ACC112 (cell line): ENCODE measurements around the gene CERS6.

Source experiments
- H2AFZ ChIP-seq: fragments of 200-600 bp; sonication (generic); one replicate; pipeline ENCODE4 v1.6.0; 2017; ENCODE audit warnings: antibody characterized with exemption, low read length; ENCODE audit not compliant: unreplicated experiment
- H3K27ac ChIP-seq: fragments of 200-600 bp; sonication (generic); 2 replicates; pipeline ENCODE4 v1.5.1; 2014; ENCODE audit warnings: low read depth, mild to moderate bottlenecking, antibody characterized with exemption, low read length, moderate library complexity
- H3K27me3 ChIP-seq: fragments of 200-600 bp; sonication (generic); 2 replicates; pipeline ENCODE4 v1.6.1; 2014; ENCODE audit warnings: mild to moderate bottlenecking, antibody characterized with exemption, low read length, moderate library complexity, mixed read lengths; ENCODE audit not compliant: insufficient read depth
- H3K36me3 ChIP-seq: fragments of 200-600 bp; sonication (generic); 2 replicates; pipeline ENCODE4 v1.6.1; 2016; ENCODE audit warnings: mild to moderate bottlenecking, antibody characterized with exemption, low read length, moderate library complexity, mixed read lengths; ENCODE audit not compliant: insufficient read depth
- H3K4me1 ChIP-seq: fragments of 200-600 bp; sonication (generic); one replicate; pipeline ENCODE4 v1.6.1; 2016; ENCODE audit warnings: low read length, mixed read lengths; ENCODE audit not compliant: insufficient read depth, unreplicated experiment, control insufficient read depth
- H3K4me3 ChIP-seq: fragments of 200-600 bp; sonication (generic); 2 replicates; pipeline ENCODE4 v1.5.1; 2014; ENCODE audit warnings: mild to moderate bottlenecking, low read depth, low read length
- H3K79me2 ChIP-seq: fragments of 200-600 bp; sonication (generic); one replicate; pipeline ENCODE4 v1.6.0; 2016; ENCODE audit warnings: low read length; ENCODE audit not compliant: control insufficient read depth, unreplicated experiment, insufficient read depth

CERS6 gene

DNA sequence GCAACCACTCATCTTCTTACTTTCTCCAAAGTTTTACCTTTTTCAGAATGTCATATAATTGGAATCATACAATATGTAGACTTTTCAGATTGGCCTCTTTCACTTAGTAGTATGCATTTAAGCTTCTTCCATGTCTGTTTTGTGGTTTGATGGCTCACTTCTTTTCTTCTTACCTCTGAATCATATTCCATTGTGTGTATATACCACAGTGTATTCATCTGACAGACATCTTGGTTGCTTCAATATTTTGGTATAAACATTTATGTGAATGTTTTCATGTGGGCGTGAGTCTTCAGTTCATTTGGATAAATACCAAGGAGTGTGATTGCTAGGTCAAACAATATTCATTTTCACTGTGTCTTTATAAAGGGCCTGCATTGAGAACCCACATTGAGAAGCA, 210.3 kb downstream of the CERS6 start:
- H3K79me2 ChIP-seq, result no peaks in the 10 kb centered on the region
- H3K4me1 ChIP-seq, result no peaks in the 10 kb centered on the region
- no peaks in the 10 kb centered on the region for H3K36me3 ChIP-seq
- no peaks in the 10 kb centered on the region for H3K27me3 ChIP-seq
- H2AFZ ChIP-seq, result no peak overlapping the region
- H3K4me3 ChIP-seq, result no peak overlapping the region
- no peak overlapping the region for H3K27ac ChIP-seq

DNA sequence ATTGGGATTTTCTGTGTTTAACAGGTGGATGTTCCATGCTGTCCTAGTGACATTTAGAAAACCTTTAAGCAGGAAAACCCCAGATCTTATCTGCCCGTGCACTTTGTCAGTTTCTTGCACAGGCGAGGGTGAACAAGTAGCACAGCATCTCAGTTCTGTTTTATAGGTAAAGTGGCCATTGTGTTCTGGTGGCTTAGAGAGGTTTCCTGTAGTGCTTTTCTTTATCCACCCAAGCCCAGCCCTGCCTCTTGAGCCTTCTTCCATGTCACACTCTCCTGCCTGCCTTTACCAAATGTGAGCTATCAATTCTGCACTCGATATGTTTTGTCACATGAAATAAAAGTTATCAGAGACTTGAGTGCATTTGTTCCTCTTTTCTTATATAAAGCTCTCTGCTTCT, 211.1 kb downstream of the CERS6 start:
- no peaks in the 10 kb centered on the region for H3K27me3 ChIP-seq
- H3K4me1 ChIP-seq, result peaks cover 4% of the 10 kb centered on the region
- H3K27ac ChIP-seq, result no peak overlapping the region
- H3K79me2 ChIP-seq, result no peaks in the 10 kb centered on the region
- H2AFZ ChIP-seq, result no peak overlapping the region
- H3K36me3 ChIP-seq, result no peaks in the 10 kb centered on the region
- H3K4me3 ChIP-seq, result no peak overlapping the region

DNA sequence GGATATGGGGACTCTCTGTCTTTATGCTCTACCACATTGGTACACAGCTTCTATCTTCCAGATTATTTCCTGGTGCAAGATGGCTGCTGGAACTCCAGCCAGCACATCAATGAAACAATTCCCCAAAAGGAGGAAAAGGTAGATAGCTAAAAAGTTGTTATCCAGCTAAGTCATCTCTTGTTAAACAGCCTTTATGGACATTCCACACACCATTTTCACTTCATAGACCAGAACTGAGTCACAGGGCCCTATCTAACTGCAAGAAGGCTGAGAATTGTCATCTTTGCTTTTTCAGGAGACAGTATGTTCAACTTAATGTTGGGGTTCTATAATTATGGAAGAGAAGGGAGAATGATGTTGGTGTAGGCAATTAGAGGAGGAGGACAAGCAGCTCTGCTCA, 213.1 kb downstream of the CERS6 start:
- no peaks in the 10 kb centered on the region for H3K36me3 ChIP-seq
- H3K4me1 ChIP-seq, result peaks cover 11% of the 10 kb centered on the region
- no peak overlapping the region for H3K27ac ChIP-seq
- no peaks in the 10 kb centered on the region for H3K27me3 ChIP-seq
- no peaks in the 10 kb centered on the region for H3K79me2 ChIP-seq
- H3K4me3 ChIP-seq, result no peak overlapping the region
- H2AFZ ChIP-seq, result no peak overlapping the region

DNA sequence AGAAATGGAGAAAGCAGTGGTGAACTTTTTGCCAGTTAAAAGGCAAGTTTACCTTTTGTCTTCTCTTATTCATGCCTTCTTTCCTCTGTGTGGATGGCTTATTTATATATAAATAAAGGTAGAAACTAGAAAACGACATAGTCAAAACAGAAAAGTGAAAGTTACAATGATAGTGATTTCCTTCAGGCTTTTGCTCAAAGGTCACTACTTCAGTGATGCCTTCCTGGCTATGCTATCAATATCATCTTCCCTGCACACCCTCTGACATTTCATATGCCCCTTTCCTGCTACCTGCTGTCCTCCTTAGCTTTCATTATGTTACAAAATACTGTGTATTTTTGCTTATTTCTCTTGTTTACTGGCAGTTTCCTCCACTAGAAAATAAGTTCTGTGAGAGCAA, 214.4 kb downstream of the CERS6 start:
- Histone ChIP-seq H3K36me3 (no peaks in the 10 kb centered on the region), H2AFZ (no peak overlapping the region), H3K27me3 (no peaks in the 10 kb centered on the region), H3K27ac (no peak overlapping the region), H3K4me3 (no peak overlapping the region), H3K4me1 (peaks cover 11% of the 10 kb centered on the region), H3K79me2 (no peaks in the 10 kb centered on the region)

GRCh38 chr2:168671932-168672331, 215.9 kb downstream of the CERS6 start:
- Histone ChIP-seq H3K4me3 (no peak overlapping the region), H3K27me3 (no peaks in the 10 kb centered on the region), H3K27ac (no peak overlapping the region), H3K79me2 (no peaks in the 10 kb centered on the region), H2AFZ (no peak overlapping the region), H3K4me1 (peaks cover 11% of the 10 kb centered on the region), H3K36me3 (no peaks in the 10 kb centered on the region)

DNA sequence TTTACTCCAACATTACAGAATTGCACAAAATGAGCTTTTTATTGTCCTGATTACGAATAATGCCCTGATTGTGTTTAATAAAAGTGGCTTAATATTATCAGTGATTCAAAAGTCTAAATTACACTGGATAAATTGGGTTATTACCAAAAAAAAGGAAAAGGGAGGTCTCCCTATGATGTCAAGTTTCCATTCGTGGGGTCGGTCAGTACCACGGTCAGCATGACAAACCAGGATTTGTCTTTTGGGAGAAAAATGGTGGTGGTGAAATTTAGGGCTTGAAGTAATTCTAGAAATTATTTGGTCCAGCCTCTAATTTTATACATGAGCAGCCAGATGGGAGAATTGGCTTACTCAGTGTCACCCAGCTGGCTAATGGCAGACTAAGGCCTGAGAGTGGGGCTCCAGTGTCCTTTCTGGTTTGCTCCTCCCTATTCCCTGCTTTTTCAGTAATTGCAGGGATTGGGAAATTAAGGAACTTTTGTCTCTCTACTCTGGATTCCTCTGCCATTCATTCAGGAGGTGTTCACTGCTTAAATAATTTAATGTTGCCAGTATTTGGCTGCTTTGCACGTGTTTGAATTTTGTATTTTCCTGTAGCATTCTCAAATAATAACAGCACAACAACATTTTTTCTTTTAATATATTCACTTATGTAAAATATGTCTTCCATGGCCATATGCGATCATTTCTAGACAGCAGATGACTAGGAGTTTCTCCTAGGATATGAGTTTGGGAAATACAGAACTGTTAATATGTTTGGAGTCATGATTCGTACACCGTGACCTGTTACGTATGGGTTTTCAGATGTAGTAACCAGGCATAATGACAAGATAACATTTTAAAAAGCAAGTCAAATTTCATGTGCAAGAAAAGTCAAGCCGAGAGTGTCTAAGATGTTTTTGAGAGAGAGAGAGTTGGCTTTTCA, 217.5 kb downstream of the CERS6 start:
- H2AFZ ChIP-seq, result no peak overlapping the region
- H3K36me3 ChIP-seq, result no peaks in the 10 kb centered on the region
- no peaks in the 10 kb centered on the region for H3K79me2 ChIP-seq
- no peak overlapping the region for H3K27ac ChIP-seq
- H3K4me3 ChIP-seq, result no peak overlapping the region
- no peaks in the 10 kb centered on the region for H3K27me3 ChIP-seq
- peaks cover 11% of the 10 kb centered on the region for H3K4me1 ChIP-seq

DNA sequence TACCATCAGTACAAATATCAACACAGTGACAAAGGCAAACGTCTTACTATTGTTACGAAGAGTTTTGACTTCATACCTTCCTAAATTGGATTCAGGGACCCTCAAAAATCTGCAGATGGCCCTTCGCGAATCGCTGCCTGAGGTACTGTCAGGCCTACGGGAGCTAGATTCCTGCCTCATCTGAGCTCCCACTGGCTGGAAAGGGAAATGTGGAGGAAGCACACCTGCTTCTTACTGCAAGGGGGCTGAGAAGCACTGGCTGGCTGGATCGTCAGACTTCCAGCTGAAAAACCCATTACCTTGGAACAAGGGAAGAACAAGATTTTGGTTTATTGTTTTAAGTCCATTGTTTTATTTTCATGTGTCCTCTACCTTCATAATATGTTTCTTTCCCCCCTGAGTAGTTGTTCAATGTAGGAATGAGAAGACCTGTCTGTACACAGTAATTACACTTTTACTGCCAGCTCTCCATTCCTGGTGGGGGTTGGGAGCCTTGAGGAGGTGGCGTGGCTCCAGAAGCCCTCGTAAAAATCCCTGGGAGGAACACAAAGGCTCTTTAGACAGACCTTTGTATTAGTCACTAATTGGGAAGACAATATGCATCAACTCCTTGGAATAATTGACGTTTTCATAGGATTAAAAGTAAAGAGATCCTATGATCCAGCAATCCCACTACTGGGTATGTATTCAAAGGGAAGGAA, 222.2 kb downstream of the CERS6 start:
- Histone ChIP-seq H3K36me3 (no peaks in the 10 kb centered on the region), H3K79me2 (no peaks in the 10 kb centered on the region), H3K27me3 (no peaks in the 10 kb centered on the region), H3K27ac (no peak overlapping the region), H3K4me1 (no peaks in the 10 kb centered on the region), H2AFZ (no peak overlapping the region), H3K4me3 (no peak overlapping the region)

- Histone ChIP-seq H3K4me1 (no peaks in the 10 kb centered on the region), H3K27ac (no peak overlapping the region), H3K79me2 (no peaks in the 10 kb centered on the region), H3K4me3 (no peak overlapping the region), H3K36me3 (no peaks in the 10 kb centered on the region), H2AFZ (no peak overlapping the region), H3K27me3 (no peaks in the 10 kb centered on the region)
Measured at GRCh38 chr2:168679081-168679480, 223.0 kb downstream of the CERS6 start.

GRCh38 chr2:168679741-168680310, 223.8 kb downstream of the CERS6 start:
- Histone ChIP-seq H3K36me3 (no peaks in the 10 kb centered on the region), H3K27me3 (no peaks in the 10 kb centered on the region), H2AFZ (no peak overlapping the region), H3K27ac (no peak overlapping the region), H3K4me3 (no peak overlapping the region), H3K4me1 (no peaks in the 10 kb centered on the region), H3K79me2 (no peaks in the 10 kb centered on the region)

- Histone ChIP-seq H2AFZ (no peak overlapping the region), H3K79me2 (no peaks in the 10 kb centered on the region), H3K27me3 (no peaks in the 10 kb centered on the region), H3K36me3 (no peaks in the 10 kb centered on the region), H3K27ac (no peak overlapping the region), H3K4me1 (peaks cover 14% of the 10 kb centered on the region), H3K4me3 (no peak overlapping the region)
Measured at GRCh38 chr2:168683996-168684395, 227.9 kb downstream of the CERS6 start.
